NCI-H2196 (cell line): ENCODE data around the gene KRT82.
"Not testable (repeated sequence)": the region's sequence is repeated elsewhere in the genome, so short reads cannot be mapped to it uniquely, and the experiment has no call there.

Source experiments
- DNase-seq: peaks from one replicate; lab custom pipeline; 2025; ENCODE audit not compliant: unreplicated experiment; lab: John Stamatoyannopoulos, UW

The KRT82 gene

GRCh38 chr12:52413202-52413601, 7.1 kb upstream of the KRT82 start:
- no peak for DNase-seq

GRCh38 chr12:52411815-52412214, 5.7 kb upstream of the KRT82 start:
- DNase-seq: no peak

- not testable (repeated sequence) for DNase-seq
These were observed 4.6 kb upstream of the KRT82 start for GRCh38 chr12:52410589-52411248.

- no peak for DNase-seq
These were observed 1.8 kb upstream of the KRT82 start for GRCh38 chr12:52407918-52408317.

GRCh38 chr12:52404951-52405350, 1.2 kb downstream of the KRT82 start:
- DNase-seq: no peak

- no peak for DNase-seq
These were observed 2.6 kb downstream of the KRT82 start for GRCh38 chr12:52403561-52403960.

- DNase-seq: no peak
These were observed 3.1 kb downstream of the KRT82 start for GRCh38 chr12:52402873-52403540.

- no peak for DNase-seq
These were observed 3.8 kb downstream of the KRT82 start for GRCh38 chr12:52402377-52402776.

GRCh38 chr12:52401926-52402325, 4.2 kb downstream of the KRT82 start:
- DNase-seq: no peak

GRCh38 chr12:52401526-52401925, 4.6 kb downstream of the KRT82 start:
- no peak for DNase-seq

- DNase-seq: no peak
These were observed 5.2 kb downstream of the KRT82 start for GRCh38 chr12:52400906-52401305.

GRCh38 chr12:52399756-52400155, 6.4 kb downstream of the KRT82 start:
- no peak for DNase-seq

GRCh38 chr12:52398176-52398575, 8.0 kb downstream of the KRT82 start:
- DNase-seq: no peak

- no peak for DNase-seq
These were observed 9.5 kb downstream of the KRT82 start for GRCh38 chr12:52396656-52397055.

GRCh38 chr12:52395761-52396434, 10.2 kb downstream of the KRT82 start:
- DNase-seq: peak; percentile 40

GRCh38 chr12:52394836-52395405, 11.2 kb downstream of the KRT82 start:
- no peak for DNase-seq

GRCh38 chr12:52392465-52393007, 13.6 kb downstream of the KRT82 start:
- no peak for DNase-seq

GRCh38 chr12:52391618-52392002, 14.5 kb downstream of the KRT82 start:
- DNase-seq: peak; percentile 74

GRCh38 chr12:52390739-52391617, 15.2 kb downstream of the KRT82 start:
- DNase-seq: peak; percentile 24

- no peak for DNase-seq
These were observed 16.6 kb downstream of the KRT82 start for GRCh38 chr12:52389313-52390207.
